Thyroid gland (tissue), 4 donors: ENCODE results near the gene CCR9.

ENCODE experiments used
- CTCF ChIP-seq, 6 experiments: fragments of 200-600 bp in 3 of 6; fragments of 450-650 bp in 3 of 6; sonication (generic) in 3 of 6; IDR thresholded peaks; one replicate each; pipeline ENCODE4 v1.5.1; 2016 to 2019; ENCODE audit warnings: antibody characterized with exemption in 6 of 6, mild to moderate bottlenecking in 2 of 6, inconsistent platforms in 1 of 6, moderate library complexity in 1 of 6
- POLR2A ChIP-seq, 2 donors: fragments of 450-650 bp; IDR thresholded peaks; one replicate each; pipeline ENCODE4 v1.6.1; 2017; ENCODE audit warnings: antibody characterized with exemption in 2 of 2, mild to moderate bottlenecking in 2 of 2, moderate library complexity in 1 of 2

GRCh38 chr3:45905755-45906154 lies 19.4 kb downstream of the CCR9 start:
- TF ChIP-seq CTCF (IDR thresholded peaks at IDR 0.05) = no peak
- no peak for TF ChIP-seq POLR2A (IDR thresholded peaks at IDR 0.05)
